SK-N-SH (cell line): Measurements from ENCODE around the gene RFC5. TPM values are rescaled to one million over a fixed set of nuclear protein-coding genes. Genes with fewer than 3 reads are reported as not detected.

ENCODE experiments used
- CTCF ChIA-PET: fragments of 300-600, 350-600 bp; formaldehyde crosslinking; extraction: SDS; loops from one replicate; lab custom pipeline; 2021; lab: Yijun Ruan, JAX
- POLR2A ChIA-PET: fragments of 350-600 bp; sonication (Branson Sonifier 250); formaldehyde crosslinking; extraction: SDS; loops from one replicate; lab custom pipeline; 2020; ENCODE audit warnings: antibody characterized with exemption, inconsistent platforms; lab: Yijun Ruan, JAX
- DNase-seq: peaks from one replicate; pipeline ENCODE4 v3.0.0; 2012
- H2AFZ ChIP-seq: fragments of 200-600 bp; sonication (generic); 2 replicates; pipeline ENCODE4 v1.8.1; 2016; ENCODE audit warnings: antibody characterized with exemption, mild to moderate bottlenecking, low read depth
- H3F3A ChIP-seq: fragments of 200-600 bp; sonication (generic); replicated peaks from 2 replicates; pipeline ENCODE3; 2016; ENCODE audit warnings: antibody characterized with exemption, mild to moderate bottlenecking; ENCODE audit not compliant: insufficient read depth
- H3K27ac ChIP-seq, 2 experiments: fragments of 200-500 bp in 1 of 2; fragments of 200-600 bp in 1 of 2; sonication (Bioruptor generic) in 1 of 2; sonication (generic), shearing (Covaris generic) in 1 of 2; 2 replicates each; pipeline versions ENCODE4 v1.5.1 to v1.6.1; 2014 to 2016; ENCODE audit warnings: low read depth in 2 of 2, inconsistent platforms in 1 of 2, low read length in 1 of 2, mild to moderate bottlenecking in 1 of 2, mixed read lengths in 1 of 2
- H3K27me3 ChIP-seq: fragments of 200-600 bp; sonication (generic), shearing (Covaris generic); 2 replicates; pipeline ENCODE4 v1.6.1; 2016; ENCODE audit warnings: mixed run types; ENCODE audit not compliant: insufficient read depth
- H3K36me3 ChIP-seq, 2 experiments: fragments of 200-500 bp in 1 of 2; fragments of 200-600 bp in 1 of 2; sonication (Bioruptor generic) in 1 of 2; sonication (generic) in 1 of 2; replicated peaks in 1 of 2; 2 replicates each; pipeline versions ENCODE3 to v1.5.1; 2014 to 2016; ENCODE audit warnings: low read length in 1 of 2, mild to moderate bottlenecking in 1 of 2; ENCODE audit not compliant: insufficient read depth in 2 of 2, control insufficient read depth in 1 of 2
- H3K4me1 ChIP-seq, 2 experiments: fragments of 200-500 bp in 1 of 2; fragments of 200-600 bp in 1 of 2; sonication (Bioruptor generic) in 1 of 2; sonication (generic), shearing (Covaris generic) in 1 of 2; 2 replicates each; pipeline versions ENCODE4 v1.5.1 to v1.6.1; 2014 to 2016; ENCODE audit warnings: low read depth in 1 of 2, low read length in 1 of 2, mixed run types in 1 of 2; ENCODE audit not compliant: insufficient read depth in 2 of 2, control insufficient read depth in 1 of 2
- H3K4me2 ChIP-seq: fragments of 200-600 bp; sonication (generic), shearing (Covaris generic); 2 replicates; pipeline ENCODE4 v1.6.1; 2017; ENCODE audit warnings: mixed run types
- H3K4me3 ChIP-seq, 2 experiments: fragments of 200-500 bp in 1 of 2; fragments of 200-600 bp in 1 of 2; sonication (Bioruptor generic) in 1 of 2; sonication (generic), shearing (Covaris generic) in 1 of 2; 2 replicates each; pipeline versions ENCODE4 v1.5.1 to v1.8.1; 2014 to 2016; ENCODE audit warnings: low read depth in 2 of 2, inconsistent platforms in 1 of 2, low read length in 1 of 2, mild to moderate bottlenecking in 1 of 2, mixed read lengths in 1 of 2, moderate library complexity in 1 of 2
- H3K79me2 ChIP-seq: fragments of 200-600 bp; sonication (generic); 2 replicates; pipeline ENCODE4 v1.8.1; 2017; ENCODE audit warnings: mild to moderate bottlenecking; ENCODE audit not compliant: insufficient read depth
- H3K9ac ChIP-seq: fragments of 200-600 bp; sonication (generic); 2 replicates; pipeline ENCODE4 v1.6.1; 2017; ENCODE audit warnings: mixed run types
- H3K9me2 ChIP-seq: fragments of 200-600 bp; sonication (generic); 2 replicates; pipeline ENCODE4 v1.6.1; 2017; ENCODE audit warnings: mixed run types
- H3K9me3 ChIP-seq: fragments of 200-600 bp; sonication (generic); 2 replicates; pipeline ENCODE4 v1.6.1; 2017; ENCODE audit warnings: mixed run types, mild to moderate bottlenecking, moderate library complexity
- H4K20me1 ChIP-seq: fragments of 200-600 bp; sonication (generic); 2 replicates; pipeline ENCODE4 v1.6.1; 2017; ENCODE audit warnings: mild to moderate bottlenecking, mixed run types; ENCODE audit not compliant: insufficient read depth
- CHD2 ChIP-seq: fragments of 150-350 bp; IDR thresholded peaks from 2 replicates; pipeline ENCODE4 v1.6.1; 2018; ENCODE audit warnings: low read length; ENCODE audit not compliant: partially characterized antibody
- EP300 ChIP-seq, 2 experiments: IDR thresholded peaks; 2 replicates each; pipeline versions ENCODE4 v1.4.0 to v1.6.1; 2012; ENCODE audit warnings: borderline replicate concordance in 1 of 2, low read depth in 1 of 2, low read length in 1 of 2
- EZH2phosphoT487 ChIP-seq: fragments of 200-600 bp; sonication (generic); IDR thresholded peaks from 2 replicates; pipeline ENCODE4 v1.6.1; 2017; ENCODE audit warnings: low read depth, mixed run types, mild to moderate bottlenecking, antibody characterized with exemption, moderate library complexity, borderline replicate concordance
- FOXJ3 ChIP-seq: sonication (generic); formaldehyde crosslinking; IDR thresholded peaks from 2 replicates; pipeline ENCODE4 v1.5.1; 2020; ENCODE audit warnings: mild to moderate bottlenecking, missing genetic modification reagents
- FOXM1 ChIP-seq: IDR thresholded peaks from 2 replicates; pipeline ENCODE4 v1.4.0; 2012; ENCODE audit warnings: low read depth, mild to moderate bottlenecking
- IRF3 ChIP-seq: fragments of 150-350 bp; IDR thresholded peaks from 2 replicates; pipeline ENCODE4 v1.6.1; 2016; ENCODE audit warnings: mild to moderate bottlenecking, low read depth, low read length
- JUND ChIP-seq: IDR thresholded peaks from 2 replicates; pipeline ENCODE4 v1.4.0; 2012
- MEF2A ChIP-seq: IDR thresholded peaks from 2 replicates; pipeline ENCODE4 v1.4.0; 2012; ENCODE audit warnings: low read depth, borderline replicate concordance
- MXI1 ChIP-seq: IDR thresholded peaks from 2 replicates; pipeline ENCODE4 v1.6.1; 2012; ENCODE audit warnings: mild to moderate bottlenecking, low read depth, low read length, improper control_type of control experiment
- RXRA ChIP-seq: IDR thresholded peaks from 2 replicates; pipeline ENCODE4 v1.4.0; 2012; ENCODE audit warnings: low read depth, mild to moderate bottlenecking, borderline replicate concordance
- SIN3A ChIP-seq: IDR thresholded peaks from 2 replicates; pipeline ENCODE4 v1.6.1; 2012; ENCODE audit warnings: low read depth, mild to moderate bottlenecking, low read length, moderate library complexity, borderline replicate concordance
- SMC3 ChIP-seq: IDR thresholded peaks from 2 replicates; pipeline ENCODE4 v1.6.1; 2012; ENCODE audit warnings: low read depth, low read length, improper control_type of control experiment
- TCF12 ChIP-seq: IDR thresholded peaks from 2 replicates; pipeline ENCODE4 v1.4.0; 2012
- TEAD4 ChIP-seq: IDR thresholded peaks from 2 replicates; pipeline ENCODE4 v1.4.0; 2012; ENCODE audit warnings: mild to moderate bottlenecking, borderline replicate concordance; ENCODE audit not compliant: insufficient read depth
- USF1 ChIP-seq: IDR thresholded peaks from 2 replicates; pipeline ENCODE4 v1.4.0; 2012; ENCODE audit warnings: low read depth, borderline replicate concordance
- USF2 ChIP-seq: fragments of 150-350 bp; IDR thresholded peaks from 2 replicates; pipeline ENCODE4 v1.6.1; 2017; ENCODE audit warnings: antibody characterized with exemption, low read length, low read depth, borderline replicate concordance
- YY1 ChIP-seq: IDR thresholded peaks from 2 replicates; pipeline ENCODE4 v1.4.0; 2012; ENCODE audit warnings: low read depth, mild to moderate bottlenecking
- WGBS: methylation state at CpG from one replicate; pipeline ENCODE4 v1.1.6; 2017; ENCODE audit warnings: low lambda C conversion rate; 5-methylcytosine and 5-hydroxymethylcytosine counted together
- polyA plus RNA-seq, 3 experiments: library from polyadenylated mRNA; depleted of rRNA; stranded (reverse); fragments of >200 nt; gene quantifications; 2 replicates each; pipeline ENCODE4 v1.2.3, GENCODE V29; 2012

RFC5 gene
- polyA plus RNA-seq, 1 of the 3 experiments (the other 2 are of a cell fraction): 15.3 TPM

GRCh38 chr12:118064608-118065007, 48.1 kb downstream of the RFC5 start:
- CTCF ChIA-PET: interaction anchor here (0.6 to 3.6 kb wide), 9 partner anchors 7 to 56 kb away, joined by 3 to 16 read pairs (median 4); no protein-coding TSS in a partner anchor
- no peaks in the 10 kb centered on the region for H3K9me2 ChIP-seq

GRCh38 chr12:118065380-118065779, 48.9 kb downstream of the RFC5 start:
- CTCF ChIA-PET: interaction anchor here (0.8 to 3.6 kb wide), 8 partner anchors 8 to 55 kb away, joined by 3 to 16 read pairs (median 3); no protein-coding TSS in a partner anchor
- DNase-seq: no peak
- Histone ChIP-seq H3K27ac (no peak overlapping the region), H4K20me1 (no peaks in the 10 kb centered on the region), H3K36me3 (peaks cover 0 to 9% of the 10 kb centered on the region in 2 experiments), H3K9me3 (no peaks in the 10 kb centered on the region), H3K4me2 (no peak overlapping the region), H3F3A (peaks cover 15% of the 10 kb centered on the region), H3K9me2 (no peaks in the 10 kb centered on the region), H3K79me2 (peaks cover 24% of the 10 kb centered on the region), H2AFZ (no peak overlapping the region), H3K4me1 (peaks cover 6 to 7% of the 10 kb centered on the region in 2 experiments; a peak in 2 of 4 replicates), H3K4me3 (no peak overlapping the region), H3K9ac (no peak overlapping the region), H3K27me3 (no peaks in the 10 kb centered on the region)
- no peak for TF ChIP-seq CHD2
- no peak for TF ChIP-seq MEF2A
- no peak for TF ChIP-seq EZH2phosphoT487
- no peak for TF ChIP-seq JUND
- TF ChIP-seq RXRA: no peak
- no peak for TF ChIP-seq TEAD4
- POLR2A ChIA-PET: no interaction called here
- WGBS: 95% methylated on average over 1 of the region's 1 CpG

More at GRCh38 chr12:118064608-118065007, 48.1 kb downstream of the RFC5 start:
- H3F3A ChIP-seq: peaks cover 21% of the 10 kb centered on the region
- H3K27me3 ChIP-seq: no peaks in the 10 kb centered on the region
- 85% methylated on average over 2 of the region's 2 CpGs for whole genome bisulfite sequencing
- TF ChIP-seq EP300 (IDR thresholded peaks at IDR 0.05; ENCODE audit: borderline replicate concordance in 1 of 2, low read depth in 1 of 2, low read length in 1 of 2): no peak
- no peak for TF ChIP-seq TCF12
- no peak for TF ChIP-seq IRF3
- no peak for TF ChIP-seq EZH2phosphoT487
- TF ChIP-seq RXRA: no peak
- no peak overlapping the region for H3K9ac ChIP-seq
- no peak overlapping the region for H3K4me2 ChIP-seq
- H3K4me1 ChIP-seq: peaks cover 6 to 14% of the 10 kb centered on the region in 2 experiments; a peak in 3 of 4 replicates
- no peak overlapping the region for H2AFZ ChIP-seq
- H3K4me3 ChIP-seq: no peak overlapping the region
- peak; percentile 52 for DNase-seq
- H3K36me3 ChIP-seq: peaks cover 0 to 9% of the 10 kb centered on the region in 2 experiments
- H3K79me2 ChIP-seq: peaks cover 31% of the 10 kb centered on the region
- POLR2A ChIA-PET: interaction anchor here (0.7 to 1.2 kb wide), 2 partner anchors 14 to 71 kb away, joined by 3 to 5 read pairs; partner anchors contain the start of gene PEBP1
- no peaks in the 10 kb centered on the region for H3K9me3 ChIP-seq
- H4K20me1 ChIP-seq: no peaks in the 10 kb centered on the region
- no peak overlapping the region for H3K27ac ChIP-seq

- H3K9me2 ChIP-seq: no peaks in the 10 kb centered on the region
- no peak overlapping the region for H3K27ac ChIP-seq
- H3K4me3 ChIP-seq: no peak overlapping the region
- H3K79me2 ChIP-seq: no peaks in the 10 kb centered on the region
- ChIA-PET POLR2A (no interaction called here), CTCF (interaction anchor here (1.2 kb wide), 1 partner anchor 14 kb away, joined by 3 read pairs; no protein-coding TSS in a partner anchor)
- DNase-seq: no peak
- no peaks in the 10 kb centered on the region for H4K20me1 ChIP-seq
- H3K4me2 ChIP-seq: no peak overlapping the region
- peaks cover 0 to 20% of the 10 kb centered on the region in 2 experiments for H3K36me3 ChIP-seq
- 96% methylated on average over 2 of the region's 2 CpGs for WGBS
- TF ChIP-seq YY1: no peak
- TF ChIP-seq SIN3A: no peak
- no peak for TF ChIP-seq USF2
- TF ChIP-seq SMC3: no peak
- no peak for TF ChIP-seq USF1
- no peak for TF ChIP-seq FOXM1
- TF ChIP-seq MEF2A: no peak
- TF ChIP-seq FOXJ3 (CRISPR knock-in tag): no peak
- no peak for TF ChIP-seq JUND
- TF ChIP-seq MXI1: no peak
- TF ChIP-seq EP300 (IDR thresholded peaks at IDR 0.05; ENCODE audit: borderline replicate concordance in 1 of 2, low read depth in 1 of 2, low read length in 1 of 2): no peak
- TF ChIP-seq CHD2: no peak
- H3K9ac ChIP-seq: no peak overlapping the region
- no peaks in the 10 kb centered on the region for H3K9me3 ChIP-seq
- no peaks in the 10 kb centered on the region for H3K4me1 ChIP-seq
- no peaks in the 10 kb centered on the region for H3K27me3 ChIP-seq
- H2AFZ ChIP-seq: no peak overlapping the region
- H3F3A ChIP-seq: peaks cover 15% of the 10 kb centered on the region
Observed at GRCh38 chr12:118068445-118068844, 51.9 kb downstream of the RFC5 start.
